ES-I3 (cell line): ENCODE results near the gene PTPRG.

Experiments used
- H3K36me3 ChIP-seq: 2 replicates; pipeline ENCODE4 v1.6.1; 2013; ENCODE audit warnings: mild to moderate bottlenecking, low read length, control low read depth, moderate library complexity; ENCODE audit not compliant: insufficient read depth
- H3K4me1 ChIP-seq: 2 replicates; pipeline ENCODE4 v1.6.1; 2013; ENCODE audit warnings: mild to moderate bottlenecking, control low read depth, low read length; ENCODE audit not compliant: insufficient read depth
- H3K9ac ChIP-seq: 2 replicates; pipeline ENCODE4 v1.6.1; 2013; ENCODE audit warnings: low read depth, mild to moderate bottlenecking, low read length, moderate library complexity
- H3K9me3 ChIP-seq: 2 replicates; pipeline ENCODE4 v1.6.1; 2013; ENCODE audit warnings: mild to moderate bottlenecking, low read length, moderate library complexity; ENCODE audit not compliant: control insufficient read depth, insufficient read depth

Gene PTPRG

DNA sequence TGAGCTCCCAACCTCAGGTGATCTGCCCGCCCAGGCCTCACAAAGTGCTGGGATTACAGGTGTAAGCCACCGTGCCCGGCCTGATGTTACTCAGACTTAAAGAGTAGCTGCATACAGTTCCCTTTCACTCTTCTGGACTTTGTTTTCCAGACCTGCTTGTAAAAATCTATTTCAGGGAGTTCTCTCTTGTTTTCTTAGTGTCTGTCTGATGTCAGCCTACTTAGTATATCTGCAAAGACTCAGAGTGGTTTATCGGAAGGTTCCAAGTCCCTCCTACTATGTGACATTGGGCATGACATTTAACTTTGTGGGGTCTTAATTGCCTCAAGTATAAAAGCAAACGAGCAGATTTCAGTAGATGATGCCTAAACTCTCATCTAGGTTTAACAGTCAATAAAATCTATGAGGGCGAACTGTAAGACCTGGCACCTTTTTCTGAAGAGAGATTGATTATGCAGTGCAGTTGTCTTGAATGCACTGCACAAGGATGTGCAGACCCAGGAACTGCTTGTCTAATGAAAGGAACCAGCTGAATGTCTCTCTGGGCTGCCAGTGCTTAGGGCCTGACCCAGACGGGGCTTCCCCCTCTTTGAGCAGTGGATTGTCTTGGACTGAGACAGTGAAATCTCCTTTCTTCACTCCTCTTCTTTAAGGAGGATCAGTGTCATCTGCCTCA, 301.4 kb downstream of the PTPRG start:
- Histone ChIP-seq H3K4me1 (peaks cover 8% of the 10 kb centered on the region; the same call in 1 of the 2 replicates), H3K36me3 (no peaks in the 10 kb centered on the region), H3K9ac (no peak overlapping the region), H3K9me3 (no peaks in the 10 kb centered on the region)

DNA sequence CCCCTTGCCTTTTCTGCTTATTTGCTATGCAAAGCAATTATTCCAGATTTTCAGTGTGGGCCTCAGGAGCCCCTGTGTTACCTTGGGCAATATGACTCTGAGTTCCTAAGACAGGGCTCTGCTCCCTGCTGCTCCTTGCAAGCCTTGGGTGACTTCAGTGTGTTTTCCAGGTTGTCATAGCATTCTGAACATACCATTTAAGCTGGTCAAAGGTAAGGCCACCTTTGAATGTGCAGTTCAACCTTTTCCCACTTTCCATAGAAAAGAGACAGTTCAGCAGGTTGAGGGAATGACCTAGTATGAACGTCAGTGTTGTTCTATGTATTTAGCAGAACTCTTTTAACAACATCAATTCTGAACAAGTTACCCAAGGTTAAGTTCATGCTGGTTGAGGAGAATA, 302.2 kb downstream of the PTPRG start:
- Histone ChIP-seq H3K4me1 (peaks cover 16% of the 10 kb centered on the region), H3K36me3 (no peaks in the 10 kb centered on the region)

DNA sequence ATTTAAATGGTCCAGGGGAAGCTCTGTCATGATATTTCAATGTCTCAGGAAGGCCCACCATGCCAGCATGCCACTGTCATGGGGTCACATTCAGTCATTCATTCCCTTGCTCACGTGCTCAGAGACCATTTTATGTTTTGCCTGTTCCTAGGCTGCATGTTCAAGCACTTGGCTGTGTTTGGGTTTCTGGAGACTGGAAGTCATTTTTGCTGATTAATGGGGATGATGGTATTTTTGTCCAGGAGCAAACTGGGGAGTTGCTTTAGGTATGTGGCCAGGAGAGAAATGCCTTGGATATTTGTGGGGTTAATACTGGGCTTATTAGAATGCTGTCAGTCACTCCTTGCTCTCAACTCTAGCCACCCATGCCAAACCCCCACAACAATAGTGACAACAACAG, 303.5 kb downstream of the PTPRG start:
- peaks cover 29% of the 10 kb centered on the region for H3K4me1 ChIP-seq
- H3K36me3 ChIP-seq = no peaks in the 10 kb centered on the region
- H3K9ac ChIP-seq = no peak overlapping the region
- no peaks in the 10 kb centered on the region for H3K9me3 ChIP-seq

More for the DNA sequence above, 302.2 kb downstream of the PTPRG start:
- H3K9ac ChIP-seq = no peak overlapping the region
- no peaks in the 10 kb centered on the region for H3K9me3 ChIP-seq

DNA sequence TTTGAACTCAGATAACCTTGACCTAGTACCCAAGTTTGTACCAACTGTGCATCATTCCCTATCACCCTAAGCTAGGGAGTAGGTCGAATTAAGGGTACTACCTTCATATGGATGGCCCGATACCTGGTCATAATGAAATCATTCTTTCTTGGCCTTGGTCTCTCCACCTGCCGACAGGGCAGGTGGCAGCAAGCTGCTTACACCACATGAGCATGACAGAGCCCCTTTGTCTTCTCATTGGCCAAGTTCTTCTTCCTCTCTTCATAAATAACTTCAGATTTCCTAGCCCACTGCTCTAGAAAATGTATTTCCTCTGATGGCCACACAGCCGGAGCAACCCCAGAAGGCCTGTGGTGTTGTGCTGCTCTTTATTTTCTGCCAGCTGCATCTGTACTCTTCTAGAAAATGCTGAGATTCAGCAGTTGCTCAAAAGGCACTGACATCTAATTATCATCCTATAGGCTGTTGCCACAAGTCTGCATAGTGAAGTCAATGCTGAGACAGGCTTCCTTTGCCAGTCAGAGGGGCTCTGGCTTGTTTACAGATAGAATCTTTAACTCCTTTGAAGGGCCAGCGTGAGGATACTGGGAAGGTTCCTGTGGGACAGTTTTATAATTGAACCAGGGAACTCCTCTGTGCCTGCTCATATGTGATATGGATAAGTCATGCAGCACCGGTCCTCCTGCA, 304.2 kb downstream of the PTPRG start:
- no peaks in the 10 kb centered on the region for H3K9me3 ChIP-seq
- H3K36me3 ChIP-seq = no peaks in the 10 kb centered on the region
- H3K9ac ChIP-seq = no peak overlapping the region
- peaks cover 30% of the 10 kb centered on the region for H3K4me1 ChIP-seq

DNA sequence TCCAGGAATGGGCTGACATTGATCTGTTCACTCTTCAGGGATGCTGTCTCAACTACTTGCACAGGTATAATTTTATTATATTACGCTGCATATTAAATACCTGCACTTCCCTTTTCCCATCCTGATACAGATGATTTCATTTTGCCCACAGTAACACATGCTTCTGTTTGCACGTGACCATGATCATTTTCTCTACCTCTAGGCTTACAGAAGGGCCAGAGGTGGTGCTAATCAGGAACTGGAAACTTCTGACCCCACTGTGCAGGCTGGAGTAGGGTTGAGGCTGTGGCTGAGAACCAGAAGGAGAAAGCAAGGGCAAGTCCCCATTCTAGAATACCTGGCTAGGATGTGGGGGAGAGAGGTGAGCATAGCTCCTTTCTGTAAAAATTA, 304.8 kb downstream of the PTPRG start:
- Histone ChIP-seq H3K4me1 (peaks cover 31% of the 10 kb centered on the region), H3K9ac (no peak overlapping the region), H3K9me3 (no peaks in the 10 kb centered on the region), H3K36me3 (no peaks in the 10 kb centered on the region)

DNA sequence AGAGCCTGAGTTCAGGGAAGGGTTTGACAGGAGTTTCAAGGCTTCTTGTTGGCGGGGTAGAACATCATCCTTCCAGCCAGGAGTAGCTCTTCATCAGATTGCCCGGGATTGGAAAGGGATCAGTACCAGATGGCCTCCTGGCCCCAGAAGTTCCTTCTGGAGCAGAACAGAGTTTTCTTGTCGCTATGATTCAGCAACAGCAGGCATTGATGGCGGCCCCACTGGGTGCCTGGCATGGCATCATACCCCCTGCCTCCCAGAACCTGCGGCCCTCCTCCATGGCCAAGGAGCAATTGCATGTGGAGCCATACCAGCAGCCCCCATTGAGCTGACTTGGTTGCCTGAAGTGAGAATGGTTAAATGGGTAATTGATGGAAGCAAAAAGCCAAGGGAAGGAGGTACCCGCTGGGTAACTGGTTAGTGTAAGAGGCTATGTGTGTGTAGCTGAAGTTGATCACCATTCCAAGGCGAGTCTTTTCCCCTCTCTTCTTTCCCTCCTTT, 305.6 kb downstream of the PTPRG start:
- H3K4me1 ChIP-seq = peaks cover 37% of the 10 kb centered on the region
- H3K9ac ChIP-seq = no peak overlapping the region
- no peaks in the 10 kb centered on the region for H3K9me3 ChIP-seq
- H3K36me3 ChIP-seq = no peaks in the 10 kb centered on the region

DNA sequence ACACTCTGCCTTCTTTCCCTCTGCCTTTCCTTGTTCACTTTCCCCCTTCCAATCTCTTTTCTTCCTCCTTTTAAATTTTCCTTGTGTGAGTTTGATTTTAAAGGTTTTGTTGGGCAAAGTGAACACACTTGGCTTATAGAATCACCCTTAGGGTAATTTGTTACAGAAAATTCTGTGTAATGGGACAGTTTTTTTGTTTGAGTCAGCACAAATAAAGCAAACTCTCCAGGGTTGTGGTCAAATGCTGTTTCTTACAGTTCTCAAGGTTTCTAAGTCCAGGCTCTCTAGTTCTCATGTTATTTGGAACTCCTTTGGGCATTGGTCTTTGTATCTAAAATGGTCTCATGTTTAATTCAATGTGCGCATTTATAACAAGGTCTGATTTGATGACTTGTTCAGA, 307.1 kb downstream of the PTPRG start:
- peaks cover 52% of the 10 kb centered on the region for H3K4me1 ChIP-seq
- no peaks in the 10 kb centered on the region for H3K36me3 ChIP-seq
- H3K9ac ChIP-seq = no peak overlapping the region
- H3K9me3 ChIP-seq = no peaks in the 10 kb centered on the region

DNA sequence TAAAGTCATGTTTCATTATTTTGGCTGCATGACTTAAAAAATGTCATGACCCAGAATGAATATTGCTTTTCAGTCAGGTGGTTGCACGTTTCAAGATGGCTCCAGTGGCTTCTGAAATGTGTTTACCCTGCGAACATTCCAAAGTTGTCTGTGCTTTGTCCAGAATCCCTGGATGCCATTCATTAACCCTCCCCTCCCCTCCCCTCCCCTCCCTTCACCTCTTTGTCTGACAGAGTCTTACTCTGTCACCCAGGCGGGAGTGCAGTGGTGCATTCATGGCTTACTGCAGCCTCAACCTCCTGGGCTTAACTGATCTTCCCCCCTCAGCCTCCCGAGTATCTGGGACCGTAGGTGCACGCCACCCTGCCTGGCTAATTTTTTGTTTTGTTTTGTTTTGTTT, 308.0 kb downstream of the PTPRG start:
- H3K36me3 ChIP-seq = no peaks in the 10 kb centered on the region
- no peaks in the 10 kb centered on the region for H3K9me3 ChIP-seq
- H3K4me1 ChIP-seq = peaks cover 60% of the 10 kb centered on the region
- H3K9ac ChIP-seq = no peak overlapping the region

DNA sequence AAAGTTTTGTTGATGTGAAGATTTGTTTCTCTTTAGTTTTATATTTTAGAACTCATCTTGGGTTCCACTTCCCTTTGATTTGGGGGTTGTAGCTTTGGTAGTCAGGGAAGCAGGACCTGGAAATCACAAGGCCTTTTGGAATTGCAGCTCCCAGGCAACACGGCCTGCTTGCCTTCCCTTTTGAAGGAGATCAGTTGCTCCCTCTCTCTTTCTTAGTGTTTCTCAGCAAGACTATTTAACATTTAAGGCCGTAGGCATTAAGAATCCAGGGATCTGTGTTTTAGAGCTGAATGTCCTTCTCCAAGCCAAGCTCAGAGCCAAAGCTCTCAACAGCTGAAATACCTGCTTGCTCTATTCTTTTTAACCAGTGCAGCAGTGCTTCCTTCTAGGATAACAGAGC, 310.3 kb downstream of the PTPRG start:
- no peak overlapping the region for H3K9ac ChIP-seq
- H3K9me3 ChIP-seq = no peaks in the 10 kb centered on the region
- H3K4me1 ChIP-seq = peaks cover 79% of the 10 kb centered on the region
- no peaks in the 10 kb centered on the region for H3K36me3 ChIP-seq

DNA sequence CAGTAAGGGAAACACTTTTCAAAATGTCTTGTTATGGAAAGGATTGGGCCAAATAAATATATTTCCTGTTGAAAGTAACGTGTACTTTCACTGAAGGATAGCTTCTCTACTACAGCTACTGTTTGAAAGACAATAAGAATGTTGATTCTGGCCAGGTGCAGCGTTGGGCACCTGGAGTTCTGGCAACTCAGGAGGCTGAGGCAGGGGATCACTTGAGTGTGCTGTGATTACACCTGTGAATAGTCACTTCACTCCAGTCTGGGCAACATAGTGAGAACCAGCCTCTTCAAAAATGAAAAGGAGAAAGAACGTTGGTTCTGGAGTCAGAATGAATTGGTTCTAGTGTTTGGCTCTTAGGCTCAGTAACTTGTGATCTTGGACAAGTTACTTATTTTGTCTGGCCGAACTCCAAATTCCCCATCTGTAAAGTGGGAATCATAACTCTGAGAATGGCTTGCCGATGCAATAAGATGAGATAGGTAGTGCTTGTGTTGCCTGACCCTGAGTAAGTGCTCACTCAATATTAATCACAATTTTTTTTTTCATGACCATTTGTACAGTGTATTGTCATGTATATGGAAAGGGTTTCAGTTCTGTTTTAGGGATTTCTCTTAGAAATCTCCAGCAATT, 310.8 kb downstream of the PTPRG start:
- Histone ChIP-seq H3K4me1 (peaks cover 84% of the 10 kb centered on the region), H3K9ac (no peak overlapping the region), H3K9me3 (no peaks in the 10 kb centered on the region), H3K36me3 (no peaks in the 10 kb centered on the region)

DNA sequence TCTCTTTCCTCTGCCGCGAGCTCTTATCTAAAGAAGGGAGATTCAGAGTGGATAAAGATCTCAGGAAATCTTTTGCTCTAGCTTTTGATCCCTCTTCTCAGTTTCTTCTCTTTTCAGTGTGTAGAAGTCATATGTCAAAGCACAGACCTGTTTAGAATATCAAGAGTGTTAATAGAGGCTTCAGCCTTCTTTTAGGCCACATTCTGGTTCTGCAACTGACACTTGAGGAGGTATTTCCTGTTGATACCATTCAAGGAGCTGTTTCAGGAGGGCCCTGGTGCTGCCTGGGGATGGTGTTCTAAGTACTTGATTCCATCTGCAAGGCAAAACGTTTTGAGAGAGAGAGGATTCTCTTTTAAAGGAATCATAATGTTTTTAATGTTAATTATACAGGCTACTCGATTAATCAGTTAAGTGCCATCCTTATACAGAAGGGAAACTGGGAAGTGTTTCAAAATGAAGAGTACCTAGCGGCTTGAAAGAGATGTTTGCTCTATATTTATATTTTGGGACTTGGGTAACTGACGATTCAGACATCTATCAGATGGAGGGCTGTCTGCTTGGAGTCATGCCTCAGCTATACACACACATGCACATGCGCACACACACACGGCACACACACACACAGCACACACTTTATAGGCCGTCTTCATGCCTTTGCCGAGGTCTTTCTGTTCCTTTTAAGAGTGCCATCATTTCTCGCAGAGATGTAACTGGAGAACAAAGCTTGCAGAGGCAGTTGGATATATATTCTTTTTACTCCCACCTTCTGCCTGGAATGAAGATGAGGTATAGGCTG, 313.9 kb downstream of the PTPRG start:
- H3K9me3 ChIP-seq = no peaks in the 10 kb centered on the region
- peaks cover 70% of the 10 kb centered on the region for H3K4me1 ChIP-seq
- no peak overlapping the region for H3K9ac ChIP-seq
- H3K36me3 ChIP-seq = no peaks in the 10 kb centered on the region

DNA sequence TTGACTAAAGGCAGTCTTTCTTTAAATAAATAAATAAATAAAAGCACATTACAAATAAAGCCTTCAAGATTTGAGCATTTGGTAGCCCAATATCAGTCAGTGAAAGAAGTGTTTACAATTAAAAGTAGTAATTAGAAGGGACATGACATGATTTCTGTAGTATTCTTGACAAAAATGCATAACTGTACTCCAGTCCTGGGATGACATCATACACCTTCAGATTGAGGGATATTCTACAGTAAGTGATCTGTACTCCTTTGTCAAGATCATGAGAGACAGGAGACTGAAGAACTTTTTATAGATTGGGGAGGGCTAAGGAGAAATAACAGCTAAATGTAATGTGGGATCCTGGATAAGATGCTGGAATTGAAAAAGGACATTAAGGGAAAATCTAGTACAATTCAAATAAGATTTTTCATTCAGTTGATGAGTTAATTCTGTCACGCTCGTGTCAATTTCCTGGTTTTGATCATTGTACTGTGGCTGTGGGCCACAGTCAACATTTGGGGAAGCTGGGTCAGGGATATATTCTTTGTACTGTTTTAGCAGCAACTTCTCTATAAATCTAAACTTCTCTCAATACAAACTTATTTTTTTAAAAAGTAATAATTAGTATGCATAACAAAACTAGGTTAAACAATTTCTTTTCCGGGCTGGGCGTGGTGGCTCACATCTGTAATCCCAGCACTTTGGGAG, 314.8 kb downstream of the PTPRG start:
- H3K9me3 ChIP-seq = no peaks in the 10 kb centered on the region
- H3K9ac ChIP-seq = no peak overlapping the region
- no peaks in the 10 kb centered on the region for H3K36me3 ChIP-seq
- H3K4me1 ChIP-seq = peaks cover 68% of the 10 kb centered on the region

DNA sequence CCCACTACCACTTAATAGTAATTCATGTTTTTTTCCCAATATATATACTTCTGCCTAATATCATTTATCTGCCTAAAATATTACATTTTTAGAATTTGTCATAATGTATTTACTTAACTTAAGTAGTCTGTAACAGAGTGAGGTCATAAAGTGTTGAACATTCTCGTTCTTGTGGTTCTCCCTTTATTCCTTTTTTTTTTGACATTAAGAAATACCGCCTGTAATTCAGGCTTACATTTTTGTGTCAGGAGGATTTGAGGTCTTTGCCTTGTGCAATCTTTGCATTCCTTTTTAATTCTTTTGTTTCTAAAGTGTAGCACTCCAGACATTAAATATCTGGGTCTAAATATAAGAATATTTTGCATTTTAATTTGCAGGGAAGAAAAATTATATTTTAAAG, 315.4 kb downstream of the PTPRG start:
- H3K9ac ChIP-seq = no peak overlapping the region
- no peaks in the 10 kb centered on the region for H3K36me3 ChIP-seq
- H3K4me1 ChIP-seq = peaks cover 68% of the 10 kb centered on the region
- H3K9me3 ChIP-seq = no peaks in the 10 kb centered on the region
